Trophoblast cell (in vitro differentiated cells and primary cell): ENCODE measurements around the gene FAXC.

Source experiments
- DNase-seq, 2 donors: peaks; one replicate each; pipeline ENCODE4 v3.0.0-alpha.2; 2016
- H2AFZ ChIP-seq: 2 replicates; pipeline ENCODE4 v1.6.1; 2013; ENCODE audit warnings: low read length, moderate library complexity, mild to moderate bottlenecking; ENCODE audit not compliant: insufficient read depth, poor library complexity
- H2AK5ac ChIP-seq: 2 replicates; pipeline ENCODE4 v1.6.1; 2013; ENCODE audit warnings: mild to moderate bottlenecking, low read length
- H2BK120ac ChIP-seq: 2 replicates; pipeline ENCODE4 v1.6.1; 2013; ENCODE audit warnings: low read length, mild to moderate bottlenecking, moderate library complexity; ENCODE audit not compliant: insufficient read depth, poor library complexity
- H2BK12ac ChIP-seq: 2 replicates; pipeline ENCODE4 v1.6.1; 2013; ENCODE audit warnings: mild to moderate bottlenecking, low read length, moderate library complexity
- H2BK5ac ChIP-seq: 2 replicates; pipeline ENCODE4 v1.6.1; 2013; ENCODE audit warnings: low read length, low read depth, moderate library complexity, mild to moderate bottlenecking; ENCODE audit not compliant: poor library complexity
- H3K14ac ChIP-seq: 2 replicates; pipeline ENCODE4 v1.6.1; 2013; ENCODE audit warnings: mild to moderate bottlenecking, low read length
- H3K18ac ChIP-seq: 2 replicates; pipeline ENCODE4 v1.6.1; 2013; ENCODE audit warnings: mild to moderate bottlenecking, low read length
- H3K23ac ChIP-seq: 2 replicates; pipeline ENCODE4 v1.6.1; 2013; ENCODE audit warnings: low read length
- H3K27ac ChIP-seq: 2 replicates; pipeline ENCODE4 v1.5.1; 2013; ENCODE audit warnings: low read depth, mild to moderate bottlenecking, inconsistent platforms, low read length, moderate library complexity
- H3K27me3 ChIP-seq: 2 replicates; pipeline ENCODE4 v1.6.1; 2013; ENCODE audit warnings: inconsistent platforms, mild to moderate bottlenecking, low read length, moderate library complexity; ENCODE audit not compliant: insufficient read depth
- H3K36me3 ChIP-seq, 2 experiments: 1 replicate in 1 of 2; 2 replicates in 1 of 2; pipeline ENCODE4 v1.6.1; 2013; ENCODE audit warnings: low read length in 2 of 2, mild to moderate bottlenecking in 2 of 2, moderate library complexity in 1 of 2; ENCODE audit not compliant: insufficient read depth in 2 of 2, control insufficient read depth in 1 of 2
- H3K4ac ChIP-seq: 2 replicates; pipeline ENCODE4 v1.6.1; 2013; ENCODE audit warnings: low read depth, mild to moderate bottlenecking, low read length, moderate library complexity
- H3K4me1 ChIP-seq, 2 experiments: 1 replicate in 1 of 2; 2 replicates in 1 of 2; pipeline ENCODE4 v1.6.1; 2013; ENCODE audit warnings: low read length in 2 of 2, mild to moderate bottlenecking in 2 of 2, moderate library complexity in 1 of 2; ENCODE audit not compliant: insufficient read depth in 2 of 2, control insufficient read depth in 1 of 2
- H3K4me2 ChIP-seq: 2 replicates; pipeline ENCODE4 v1.6.1; 2013; ENCODE audit warnings: inconsistent platforms, mild to moderate bottlenecking, low read length, moderate library complexity
- H3K4me3 ChIP-seq: 2 replicates; pipeline ENCODE4 v1.5.1; 2013; ENCODE audit warnings: mild to moderate bottlenecking, low read depth, low read length, inconsistent platforms
- H3K79me1 ChIP-seq: one replicate; pipeline ENCODE4 v1.6.1; 2013; ENCODE audit warnings: low read length
- H3K79me2 ChIP-seq: 2 replicates; pipeline ENCODE4 v1.6.1; 2013; ENCODE audit warnings: low read length, mild to moderate bottlenecking; ENCODE audit not compliant: control insufficient read depth, insufficient read depth, poor library complexity
- H3K9ac ChIP-seq: 2 replicates; pipeline ENCODE4 v1.6.1; 2013; ENCODE audit warnings: mild to moderate bottlenecking, low read length
- H3K9me3 ChIP-seq: 2 replicates; pipeline ENCODE4 v1.6.1; 2013; ENCODE audit warnings: low read depth, mild to moderate bottlenecking, control low read depth, inconsistent platforms, low read length; ENCODE audit not compliant: insufficient read depth
- H4K12ac ChIP-seq: 2 replicates; pipeline ENCODE4 v1.6.1; 2013; ENCODE audit warnings: low read depth, mild to moderate bottlenecking, low read length, moderate library complexity
- H4K8ac ChIP-seq: 2 replicates; pipeline ENCODE4 v1.6.1; 2013; ENCODE audit warnings: low read depth, mild to moderate bottlenecking, low read length, moderate library complexity
- H4K91ac ChIP-seq: one replicate; pipeline ENCODE4 v1.6.1; 2013; ENCODE audit warnings: low read depth, mild to moderate bottlenecking, low read length, moderate library complexity
- WGBS: extraction: QIAGEN DNeasy Blood & Tissue Kit; methylation state at CpG from one replicate; pipeline ENCODE4 v1.1.7; 2013; ENCODE audit warnings: missing lambda C conversion rate; ENCODE audit not compliant: insufficient read length, insufficient coverage; ENCODE audit errors: extremely low coverage; 5-methylcytosine and 5-hydroxymethylcytosine counted together

FAXC gene

GRCh38 chr6:99294786-99295185, 54.7 kb downstream of the FAXC start:
- DNase-seq, result no peak
- Histone ChIP-seq H3K23ac (no peak overlapping the region), H4K8ac (no peak overlapping the region), H4K91ac (no peak overlapping the region), H2BK120ac (no peak overlapping the region), H2AFZ (no peak overlapping the region), H3K27me3 (no peaks in the 10 kb centered on the region), H3K4me3 (no peak overlapping the region), H3K27ac (no peak overlapping the region), H3K18ac (no peak overlapping the region), H3K36me3 (no peaks in the 10 kb centered on the region), H3K79me2 (no peaks in the 10 kb centered on the region), H2BK5ac (no peak overlapping the region), H3K4ac (no peak overlapping the region), H3K14ac (no peak overlapping the region), H3K4me1 (peaks cover 0 to 5% of the 10 kb centered on the region in 2 experiments), H3K9ac (no peak overlapping the region), H2AK5ac (no peak overlapping the region), H4K12ac (no peak overlapping the region), H2BK12ac (no peak overlapping the region), H3K79me1 (no peaks in the 10 kb centered on the region), H3K9me3 (no peaks in the 10 kb centered on the region), H3K4me2 (no peak overlapping the region)
- no CpG with 5 or more reads among the region's 6 CpGs for WGBS

GRCh38 chr6:99289701-99290100, 59.8 kb downstream of the FAXC start:
- Histone ChIP-seq H3K18ac (no peak overlapping the region), H3K14ac (no peak overlapping the region), H2AFZ (no peak overlapping the region), H2BK120ac (no peak overlapping the region), H3K4ac (no peak overlapping the region), H2AK5ac (no peak overlapping the region), H3K36me3 (no peaks in the 10 kb centered on the region), H3K9ac (no peak overlapping the region), H4K91ac (no peak overlapping the region), H3K4me2 (no peak overlapping the region), H3K4me1 (no peaks in the 10 kb centered on the region), H3K27me3 (no peaks in the 10 kb centered on the region), H2BK5ac (no peak overlapping the region), H4K8ac (no peak overlapping the region), H3K9me3 (no peaks in the 10 kb centered on the region), H3K27ac (no peak overlapping the region), H3K79me2 (no peaks in the 10 kb centered on the region), H3K4me3 (no peak overlapping the region), H3K23ac (no peak overlapping the region), H4K12ac (no peak overlapping the region), H3K79me1 (no peaks in the 10 kb centered on the region), H2BK12ac (no peak overlapping the region)
- no peak for DNase-seq
- no CpG with 5 or more reads among the region's 2 CpGs for WGBS

- DNase-seq, result no peak
- Histone ChIP-seq H2BK120ac (no peak overlapping the region), H3K79me1 (no peaks in the 10 kb centered on the region), H3K27me3 (no peaks in the 10 kb centered on the region), H2BK12ac (no peak overlapping the region), H3K14ac (no peak overlapping the region), H2BK5ac (no peak overlapping the region), H3K4me3 (no peak overlapping the region), H3K4me1 (no peaks in the 10 kb centered on the region), H3K9ac (no peak overlapping the region), H3K79me2 (no peaks in the 10 kb centered on the region), H3K23ac (no peak overlapping the region), H3K4me2 (no peak overlapping the region), H2AK5ac (no peak overlapping the region), H3K27ac (no peak overlapping the region), H3K9me3 (no peaks in the 10 kb centered on the region), H4K12ac (no peak overlapping the region), H3K4ac (no peak overlapping the region), H3K36me3 (no peaks in the 10 kb centered on the region), H4K8ac (no peak overlapping the region), H4K91ac (no peak overlapping the region), H2AFZ (no peak overlapping the region), H3K18ac (no peak overlapping the region)
- no CpG with 5 or more reads among the region's 4 CpGs for WGBS
Observed at GRCh38 chr6:99288668-99289067, 60.8 kb downstream of the FAXC start.

- H3K79me1 ChIP-seq, result no peaks in the 10 kb centered on the region
- DNase-seq, result no peak
- H3K9ac ChIP-seq, result no peak overlapping the region
- no peak overlapping the region for H2AK5ac ChIP-seq
- H3K27me3 ChIP-seq, result no peaks in the 10 kb centered on the region
- no peak overlapping the region for H3K4ac ChIP-seq
- H3K4me2 ChIP-seq, result no peak overlapping the region
- no peaks in the 10 kb centered on the region for H3K9me3 ChIP-seq
- no peak overlapping the region for H3K14ac ChIP-seq
- no peaks in the 10 kb centered on the region for H3K36me3 ChIP-seq
- no peak overlapping the region for H3K18ac ChIP-seq
- no peaks in the 10 kb centered on the region for H3K79me2 ChIP-seq
- H3K4me1 ChIP-seq, result no peaks in the 10 kb centered on the region
- no peak overlapping the region for H4K12ac ChIP-seq
- no peak overlapping the region for H2BK12ac ChIP-seq
- H4K8ac ChIP-seq, result no peak overlapping the region
- no peak overlapping the region for H3K27ac ChIP-seq
- no peak overlapping the region for H2BK5ac ChIP-seq
- no peak overlapping the region for H4K91ac ChIP-seq
- no peak overlapping the region for H2BK120ac ChIP-seq
- H3K23ac ChIP-seq, result no peak overlapping the region
- H2AFZ ChIP-seq, result no peak overlapping the region
- WGBS, result no CpG with 5 or more reads among the region's 2 CpGs
- H3K4me3 ChIP-seq, result no peak overlapping the region
Observed at GRCh38 chr6:99287523-99287922, 62.0 kb downstream of the FAXC start.
